G401 (cell line): ENCODE results near the gene CCP110. TPM values are rescaled to one million over a fixed set of nuclear protein-coding genes. Genes with fewer than 3 reads are reported as not detected.

Source experiments
- DNase-seq: peaks from one replicate; pipeline ENCODE4 v3.0.0-alpha.2; 2015; ENCODE audit warnings: low spot score
- in situ Hi-C: cut with HindIII; loops from 2 replicates; pipeline ENCODE4 v1.10.0; 2016; ENCODE audit warnings: low sequenced_read_pairs, mixed read lengths
- total RNA-seq: library from RNA; depleted of rRNA; stranded (reverse); fragments of >200 nt; shearing (Covaris generic); gene quantifications from 2 replicates; pipeline ENCODE4 v1.2.3, GENCODE V29; 2014

The CCP110 gene
- total RNA-seq, 1 experiment from 2014 or later: 22.9 TPM

DNA sequence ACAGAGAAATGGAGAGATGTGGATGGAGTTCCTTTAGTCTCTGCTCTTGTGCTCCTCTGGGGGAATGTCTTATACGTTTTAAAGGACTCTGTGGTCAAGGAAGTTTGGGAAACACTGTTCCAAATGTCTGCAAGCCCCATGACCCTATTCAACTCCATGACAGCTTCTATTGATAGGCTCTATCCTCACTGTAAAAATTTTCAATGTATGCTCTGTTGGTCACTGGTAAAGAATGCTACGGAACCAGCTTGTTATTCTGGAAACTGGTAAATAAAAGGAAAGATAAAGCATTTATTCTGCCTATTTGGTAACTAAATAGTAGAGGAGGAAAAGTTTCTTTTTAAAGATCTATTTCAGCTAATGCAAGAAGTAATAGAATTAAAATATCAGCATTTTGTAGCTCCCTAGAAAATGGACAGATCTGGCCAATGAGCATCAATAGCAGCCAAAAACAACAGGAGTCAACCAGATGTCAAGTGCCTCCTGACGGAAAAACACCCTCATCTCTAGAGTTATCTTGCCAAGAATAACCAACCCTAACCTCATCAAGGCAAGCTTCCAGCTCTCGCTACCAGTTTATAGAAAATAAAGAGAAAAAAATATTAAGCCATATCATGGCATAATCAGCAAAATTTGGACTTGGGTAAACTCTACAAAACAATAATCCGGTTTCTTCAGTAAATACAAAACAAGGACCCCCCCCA is 18.0 kb upstream of the CCP110 start:
- in situ Hi-C loops: no loop called here
- no peak for DNase-seq

DNA sequence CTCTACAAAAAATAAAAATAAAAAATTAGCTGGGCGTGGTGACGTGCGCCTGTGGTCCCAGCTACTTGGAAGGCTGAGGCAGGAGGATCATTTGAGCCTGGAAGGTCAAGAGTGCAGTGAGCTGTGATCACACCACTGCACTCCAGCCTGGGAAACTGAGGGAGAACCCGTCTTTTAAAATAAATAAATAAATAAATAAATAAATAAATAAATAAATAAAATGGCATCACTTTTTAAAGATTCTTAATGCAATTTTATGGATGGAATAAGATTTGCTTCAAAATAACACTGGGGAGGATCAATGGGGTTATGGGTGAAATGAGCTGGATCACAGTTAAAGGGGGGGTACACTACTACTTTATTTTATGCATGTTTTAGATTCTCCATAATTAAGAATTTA is 16.8 kb upstream of the CCP110 start:
- in situ Hi-C loops: no loop called here
- no peak for DNase-seq

DNA sequence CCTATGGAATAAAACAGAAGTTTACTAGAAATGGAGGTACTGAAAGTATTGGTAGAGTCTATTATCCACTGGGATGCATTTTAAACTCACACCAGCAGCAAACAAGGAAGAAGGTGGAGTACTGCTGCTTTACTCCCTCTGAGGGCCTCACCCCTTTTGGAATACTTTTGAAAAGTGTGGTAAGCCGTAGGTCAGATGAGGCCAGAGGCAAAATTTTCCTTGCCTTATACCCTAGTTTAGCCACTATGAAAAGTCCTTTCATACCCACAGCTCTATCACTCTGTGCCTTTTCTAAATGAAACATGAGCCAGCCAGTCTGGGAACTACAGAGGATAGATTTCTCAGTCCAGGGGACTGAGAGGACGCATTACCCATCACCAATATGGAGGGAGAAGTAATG is 15.9 kb upstream of the CCP110 start:
- no peak for DNase-seq
- in situ Hi-C loops: no loop called here

GRCh38 chr16:19512297-19512696 is 11.4 kb upstream of the CCP110 start:
- in situ Hi-C loops: no loop called here
- DNase-seq: no peak

DNA sequence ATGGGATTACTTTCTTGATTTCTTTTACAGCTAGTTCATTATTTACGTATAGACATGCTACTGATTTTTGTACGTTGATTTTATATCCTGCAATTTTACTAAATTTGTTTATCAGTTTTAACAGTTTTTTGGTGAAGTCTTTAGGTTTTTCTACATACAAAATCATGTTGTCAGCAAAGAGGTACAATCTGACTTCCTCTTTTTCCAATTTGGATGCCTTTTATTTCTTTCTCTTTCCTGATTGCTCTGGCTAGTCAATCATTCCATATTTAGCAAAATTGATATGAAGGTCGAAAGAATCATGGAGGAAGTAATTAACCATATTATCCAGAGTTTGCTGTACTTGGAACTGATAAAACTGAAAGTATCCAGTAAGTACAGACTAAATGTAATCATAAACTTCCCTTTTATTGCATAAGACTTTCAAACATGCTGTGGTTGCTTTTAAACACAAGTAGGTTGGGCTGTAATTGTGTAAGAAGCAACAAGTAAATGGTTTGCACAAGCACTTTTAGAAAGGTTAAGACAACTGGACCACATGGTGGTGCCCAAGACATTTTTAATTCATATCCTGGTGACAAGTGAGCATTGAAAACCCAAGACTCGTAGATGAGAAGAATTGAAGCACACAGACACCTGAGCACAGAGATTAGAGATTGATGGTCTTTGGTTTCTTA is 10.2 kb upstream of the CCP110 start:
- in situ Hi-C loops: no loop called here
- no peak for DNase-seq

DNA sequence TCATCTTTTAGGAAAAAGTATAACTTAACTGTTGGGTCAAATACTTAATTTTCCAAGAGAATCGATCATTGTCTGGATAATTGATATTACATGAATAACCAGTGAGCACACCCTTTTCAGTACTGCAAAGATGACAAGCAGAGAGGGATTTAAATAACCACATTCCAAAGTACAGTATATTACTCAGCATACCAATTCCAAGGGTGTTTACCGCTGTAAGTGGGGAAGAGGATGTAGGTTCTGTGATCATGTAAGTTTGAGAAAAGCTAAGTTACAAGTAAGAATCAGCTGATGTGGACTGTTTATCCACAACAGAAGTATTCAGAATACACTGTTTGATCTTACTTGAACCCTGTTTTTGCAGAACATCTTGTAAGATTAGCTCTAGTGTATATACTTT is 8.0 kb upstream of the CCP110 start:
- in situ Hi-C loops: no loop called here
- DNase-seq: no peak

GRCh38 chr16:19517424-19518089 is 6.2 kb upstream of the CCP110 start:
- peak; percentile 36 for DNase-seq
- in situ Hi-C loops: no loop called here

GRCh38 chr16:19518388-19518787 is 5.4 kb upstream of the CCP110 start:
- no peak for DNase-seq
- in situ Hi-C loops: no loop called here

- in situ Hi-C loops: no loop called here
- peak; percentile 19 for DNase-seq
Observed at GRCh38 chr16:19520861-19521331, 2.8 kb upstream of the CCP110 start.

GRCh38 chr16:19521471-19522396 is 2.0 kb upstream of the CCP110 start, which contains the start of gene GDE1:
Gene GDE1 (minus strand): TSS chr16:19522098. CDS start chr16:19521964, 134 bp downstream.
- peak; percentile 97 for DNase-seq
- in situ Hi-C loops: no loop called here

DNA sequence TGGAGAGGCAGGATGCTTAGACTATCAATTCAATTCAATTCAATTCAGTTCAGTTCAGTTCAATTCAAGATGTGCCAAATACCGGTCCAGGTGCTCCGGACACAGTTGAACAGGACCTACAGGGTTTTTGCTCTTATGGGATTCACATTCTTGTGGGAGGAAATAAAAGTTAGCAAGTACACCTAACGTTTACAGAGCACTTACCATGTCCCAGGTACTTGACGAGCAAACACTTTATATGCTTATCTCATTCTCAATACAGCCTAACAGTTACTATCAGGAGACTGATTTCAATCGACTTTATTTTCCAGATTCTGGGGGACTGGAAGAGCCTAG is 1.4 kb upstream of the CCP110 start:
- in situ Hi-C loops: no loop called here
- no peak for DNase-seq

DNA sequence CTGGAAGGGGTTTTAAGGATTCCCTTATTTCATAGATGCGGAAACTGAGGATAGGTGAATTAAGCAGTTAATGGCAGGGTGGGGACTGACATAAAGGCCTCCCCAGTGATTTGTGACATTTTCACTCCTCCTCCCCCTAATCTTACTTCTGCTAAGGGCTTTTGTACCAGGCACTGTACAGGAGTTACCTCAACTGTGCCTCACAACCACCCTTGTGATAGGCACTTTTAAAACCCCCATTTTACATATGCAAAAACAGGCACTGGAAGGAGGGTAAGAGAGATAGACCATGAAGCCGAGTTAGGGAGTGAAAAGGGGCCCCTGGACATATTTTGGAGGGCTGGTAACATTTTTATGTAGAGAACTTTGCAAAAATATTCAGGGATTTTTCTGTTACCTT is 982 bp upstream of the CCP110 start:
- in situ Hi-C loops: no loop called here

DNA sequence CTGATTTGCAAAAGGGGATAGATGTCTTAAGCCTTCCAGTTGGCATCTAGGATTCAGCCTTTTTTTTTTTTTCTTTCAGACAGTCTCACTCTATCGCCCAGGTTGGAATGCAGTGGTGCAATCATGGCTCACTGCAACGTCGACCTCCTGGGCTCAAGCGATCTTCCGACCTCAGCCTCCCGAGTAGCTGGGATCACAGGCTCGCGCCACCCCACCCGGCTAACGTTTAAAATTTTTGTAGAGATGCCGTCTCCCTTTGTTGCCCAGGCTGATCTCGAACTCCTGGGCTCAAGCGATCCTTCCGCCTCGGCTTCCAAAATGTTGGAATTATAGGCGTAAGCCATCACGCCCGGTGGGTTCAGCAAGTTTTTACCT is 571 bp upstream of the CCP110 start:
- DNase-seq: no peak
- in situ Hi-C loops: no loop called here

More for the DNA sequence above, 982 bp upstream of the CCP110 start:
- no peak for DNase-seq

- in situ Hi-C loops: no loop called here
- no peak for DNase-seq
Observed at GRCh38 chr16:19524356-19524615, 544 bp downstream of the CCP110 start.

DNA sequence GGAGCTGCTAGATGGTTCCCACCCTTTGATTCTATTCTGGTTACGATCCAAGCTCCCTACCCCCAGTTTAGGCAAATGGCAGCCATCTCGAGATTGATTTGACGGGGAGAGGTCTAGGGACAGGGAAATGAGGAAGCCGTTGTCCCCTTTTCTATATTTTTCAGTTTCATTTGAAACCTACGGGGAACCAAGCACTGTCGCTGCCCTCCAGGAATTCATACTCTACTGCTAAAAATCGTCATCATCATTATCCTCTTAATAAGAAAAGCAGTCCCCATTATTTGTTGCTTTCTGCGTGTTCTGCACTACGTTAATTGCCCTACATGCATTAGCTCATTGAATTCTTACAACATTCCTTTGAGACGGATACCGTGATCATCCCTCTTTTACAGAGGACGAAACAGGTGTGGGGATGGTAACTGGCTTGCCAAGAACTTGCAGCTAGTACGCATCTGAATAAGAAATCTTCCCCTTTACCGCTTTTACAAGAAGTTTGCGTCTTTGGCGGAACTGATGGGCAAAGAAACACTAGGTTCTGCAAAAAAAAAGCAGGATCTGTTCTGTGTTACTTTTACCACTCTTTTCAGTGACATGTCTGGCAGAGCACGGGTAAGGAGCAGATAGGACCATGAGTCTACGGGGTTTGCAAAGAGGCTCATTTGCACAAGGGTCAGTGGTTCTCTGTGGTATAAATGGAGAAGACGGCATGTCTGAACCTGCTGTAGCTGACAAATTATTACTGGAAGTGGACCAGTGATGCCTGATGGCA is 1.1 kb downstream of the CCP110 start:
- in situ Hi-C loops: no loop called here
- peak; percentile 45 for DNase-seq

GRCh38 chr16:19525385-19525723 is 1.6 kb downstream of the CCP110 start:
- no peak for DNase-seq
- in situ Hi-C loops: no loop called here

GRCh38 chr16:19527161-19527560 is 3.4 kb downstream of the CCP110 start:
- in situ Hi-C loops: no loop called here
- DNase-seq: no peak

DNA sequence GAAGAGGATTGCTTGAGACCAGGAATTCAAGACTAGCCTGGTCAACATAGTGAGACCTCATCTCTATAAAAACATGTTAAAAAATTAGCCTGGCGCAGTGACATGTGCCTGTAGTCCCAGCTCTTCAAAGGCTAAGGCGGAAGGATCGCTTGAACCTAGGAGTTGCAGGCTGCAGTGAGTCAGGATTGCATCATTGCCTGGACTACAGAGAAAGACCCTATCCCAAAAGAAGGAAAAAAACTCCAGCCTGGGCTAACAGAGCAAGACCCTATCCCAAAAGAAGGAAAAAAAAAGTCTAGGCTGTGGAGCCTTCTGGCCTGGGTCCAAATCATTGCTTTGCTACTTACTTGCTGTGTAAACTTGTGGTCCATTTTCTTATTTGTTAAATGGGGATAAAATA is 4.9 kb downstream of the CCP110 start:
- DNase-seq: no peak
- in situ Hi-C loops: no loop called here

DNA sequence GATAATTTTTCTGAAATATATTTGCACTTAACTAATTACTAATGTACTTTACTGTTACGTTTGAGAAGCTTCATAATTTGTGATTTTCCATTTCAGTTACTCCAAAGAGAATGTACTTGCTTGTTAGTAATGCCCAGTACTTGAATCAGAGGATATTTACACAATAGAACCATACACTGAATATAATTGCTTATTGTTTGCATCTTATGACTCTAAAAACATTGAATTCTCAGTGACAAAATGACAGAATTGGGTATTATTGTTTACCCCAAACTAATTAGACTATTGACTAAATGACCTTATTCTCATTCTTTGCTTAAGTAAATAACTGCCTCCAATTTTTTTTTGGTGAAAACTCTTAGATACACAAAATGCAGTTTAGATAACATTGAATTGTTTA is 8.9 kb downstream of the CCP110 start:
- in situ Hi-C loops: no loop called here
- no peak for DNase-seq
